ENCODE data around the gene E2F8.

Gene E2F8

DNA sequence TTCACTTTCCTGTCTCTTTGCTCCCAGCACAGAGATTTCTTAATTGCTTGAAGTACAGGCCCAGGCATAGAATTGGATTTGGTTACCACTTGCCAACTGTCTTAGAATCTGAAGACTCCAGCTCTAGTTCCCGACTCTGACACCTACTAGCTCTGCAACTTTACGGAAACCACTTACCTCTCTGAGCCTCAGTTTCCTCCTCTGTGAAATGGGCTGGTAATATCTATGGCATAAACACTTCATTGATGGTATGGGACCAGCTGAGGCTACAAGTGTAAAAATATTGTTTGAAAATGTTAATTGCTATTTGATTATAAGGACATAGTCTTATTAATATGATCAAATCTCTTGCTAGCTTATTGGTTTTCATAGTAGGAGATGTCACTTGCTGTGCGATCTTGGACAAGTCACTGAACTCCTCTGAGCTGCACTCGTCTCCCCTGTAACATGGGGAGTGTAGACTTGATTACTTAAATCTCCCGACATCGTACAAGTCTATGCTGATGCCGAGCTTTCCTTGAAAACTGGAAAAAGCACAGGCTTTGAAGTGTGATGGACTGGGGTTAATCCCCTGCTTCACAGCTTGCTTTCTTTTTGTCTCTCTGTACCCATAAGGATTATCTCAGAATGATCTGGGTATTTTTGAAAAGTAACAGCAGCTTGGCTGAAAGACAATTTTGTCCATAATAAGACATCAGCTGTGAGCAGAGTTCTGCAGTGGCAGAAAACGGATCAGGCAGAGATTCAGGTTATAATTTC is 11.8 kb upstream of the E2F8 start:
- no peak for DNase-seq (ENCODE audit: low spot score)

- DNase-seq (ENCODE audit: low spot score), result no peak
Measured at GRCh38 chr11:19251577-19251976, 10.8 kb upstream of the E2F8 start.

DNA sequence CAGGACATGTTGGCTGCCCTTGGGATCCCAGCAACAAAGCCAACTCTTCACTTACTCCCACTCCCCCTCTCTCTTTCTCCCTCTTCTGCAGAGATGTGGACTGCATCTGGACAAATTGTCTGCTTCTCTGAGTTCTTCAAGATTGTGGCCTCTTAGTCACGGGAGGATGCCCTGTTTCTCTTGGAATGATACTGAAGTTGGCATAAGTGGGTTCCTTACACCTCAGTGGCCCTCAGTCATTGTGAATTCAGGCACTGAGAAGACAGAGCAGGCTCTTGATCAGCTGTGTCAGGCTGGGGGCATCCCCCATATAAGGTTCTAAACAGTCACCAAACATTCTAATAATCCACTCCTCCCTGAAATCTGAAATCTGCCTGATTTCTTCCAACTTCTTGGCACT is 6.1 kb upstream of the E2F8 start:
- no peak for DNase-seq (ENCODE audit: low spot score)

DNA sequence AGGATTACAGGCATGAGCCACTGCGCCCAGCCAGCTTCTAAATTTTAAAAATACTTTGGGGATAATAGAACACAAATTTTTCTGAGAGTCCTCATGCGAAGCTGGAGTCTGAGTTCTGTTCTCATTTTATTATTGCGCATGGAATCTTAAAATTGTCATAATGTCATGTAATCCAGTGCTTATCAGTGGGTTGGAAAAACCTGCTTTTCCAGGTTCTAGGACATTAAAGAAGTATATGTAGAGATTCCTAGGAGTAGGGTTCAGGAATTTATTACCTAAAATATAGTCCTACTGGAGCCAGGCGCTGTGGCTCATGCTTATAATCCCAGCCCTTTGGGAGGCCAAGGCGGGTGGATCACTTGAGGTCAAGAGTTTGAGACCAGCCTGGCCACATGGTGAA is 4.6 kb upstream of the E2F8 start:
- no peak for DNase-seq (ENCODE audit: low spot score)

DNA sequence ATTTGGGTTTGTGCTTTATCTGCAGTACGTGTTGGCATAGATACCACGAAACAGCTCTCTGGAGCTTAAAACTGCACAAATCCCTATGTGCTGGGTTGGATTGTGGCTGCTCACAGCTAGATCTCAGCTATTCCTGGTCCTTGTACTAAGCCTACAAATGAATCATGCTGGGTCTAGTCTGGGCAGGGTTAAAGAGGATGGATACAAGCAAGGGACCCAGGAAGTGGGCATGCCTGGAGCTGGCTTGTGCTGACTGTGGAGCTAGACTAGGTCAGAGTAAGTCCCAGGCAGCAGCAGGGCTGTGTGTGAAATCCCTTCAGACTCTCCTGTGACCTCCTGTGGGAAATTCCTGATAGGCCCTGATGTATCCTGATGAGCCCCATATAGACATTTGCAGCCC is 3.9 kb upstream of the E2F8 start:
- no peak for DNase-seq (ENCODE audit: low spot score)

DNA sequence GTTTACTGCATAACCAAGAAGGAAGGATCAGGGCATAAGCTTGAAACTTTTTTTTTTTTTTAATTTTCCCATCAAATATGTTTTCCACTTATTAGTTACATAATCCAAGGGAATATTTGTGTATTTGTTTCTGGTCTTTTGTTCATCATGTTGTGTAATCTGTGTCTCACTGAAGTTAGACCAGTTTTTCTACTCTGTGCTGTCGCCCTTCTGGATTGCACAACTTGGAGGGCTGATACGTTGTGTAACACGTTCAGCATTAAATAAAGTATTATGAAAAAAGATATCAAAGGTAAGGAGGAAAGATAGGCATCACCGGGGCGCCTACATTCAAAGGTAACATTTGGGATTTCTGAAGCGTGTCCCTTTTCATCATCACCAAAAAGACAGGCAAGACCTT is 3.3 kb upstream of the E2F8 start:
- DNase-seq (ENCODE audit: low spot score), result no peak

DNA sequence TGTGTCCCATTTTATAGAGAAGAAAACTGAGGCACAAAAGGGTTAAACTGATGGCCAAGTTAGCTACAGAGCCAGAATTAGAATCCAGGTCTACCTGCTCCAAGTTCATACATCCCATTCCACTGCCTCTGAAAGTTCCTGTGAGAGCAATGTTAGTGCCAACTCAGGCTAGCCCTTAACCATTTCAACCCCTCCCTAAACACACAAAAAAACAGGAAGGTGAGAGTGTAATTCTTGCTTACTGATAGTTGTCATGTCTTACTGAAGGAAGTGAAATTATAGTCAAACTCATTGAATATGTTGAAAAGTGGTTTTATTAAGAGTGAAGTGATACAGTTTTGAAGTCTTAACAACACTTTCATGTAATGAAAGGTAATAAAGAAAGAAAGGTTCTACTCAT is 2.9 kb upstream of the E2F8 start:
- no peak for DNase-seq (ENCODE audit: low spot score)

DNA sequence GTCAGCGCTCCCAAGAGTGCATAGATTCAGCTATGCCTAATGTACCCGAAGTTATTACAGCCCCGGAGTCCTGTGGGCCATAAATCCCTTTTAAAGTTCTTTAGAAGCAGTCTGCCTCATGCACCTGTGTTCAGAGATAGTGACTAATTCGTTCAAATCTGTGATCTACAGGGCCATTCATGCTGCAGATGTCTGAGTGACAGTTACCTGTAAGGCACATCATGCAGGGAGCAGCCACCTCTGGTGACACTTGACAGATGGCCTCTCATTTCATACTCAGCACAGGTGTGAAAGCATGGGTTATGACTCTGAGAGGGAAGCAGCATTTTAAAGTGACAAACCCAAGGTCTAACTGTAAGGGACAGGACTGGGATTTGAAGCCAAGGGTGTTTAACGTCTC is 2.4 kb upstream of the E2F8 start:
- no peak for DNase-seq (ENCODE audit: low spot score)

- DNase-seq (ENCODE audit: low spot score), result no peak
Measured at GRCh38 chr11:19242179-19242932, 1.6 kb upstream of the E2F8 start.

DNA sequence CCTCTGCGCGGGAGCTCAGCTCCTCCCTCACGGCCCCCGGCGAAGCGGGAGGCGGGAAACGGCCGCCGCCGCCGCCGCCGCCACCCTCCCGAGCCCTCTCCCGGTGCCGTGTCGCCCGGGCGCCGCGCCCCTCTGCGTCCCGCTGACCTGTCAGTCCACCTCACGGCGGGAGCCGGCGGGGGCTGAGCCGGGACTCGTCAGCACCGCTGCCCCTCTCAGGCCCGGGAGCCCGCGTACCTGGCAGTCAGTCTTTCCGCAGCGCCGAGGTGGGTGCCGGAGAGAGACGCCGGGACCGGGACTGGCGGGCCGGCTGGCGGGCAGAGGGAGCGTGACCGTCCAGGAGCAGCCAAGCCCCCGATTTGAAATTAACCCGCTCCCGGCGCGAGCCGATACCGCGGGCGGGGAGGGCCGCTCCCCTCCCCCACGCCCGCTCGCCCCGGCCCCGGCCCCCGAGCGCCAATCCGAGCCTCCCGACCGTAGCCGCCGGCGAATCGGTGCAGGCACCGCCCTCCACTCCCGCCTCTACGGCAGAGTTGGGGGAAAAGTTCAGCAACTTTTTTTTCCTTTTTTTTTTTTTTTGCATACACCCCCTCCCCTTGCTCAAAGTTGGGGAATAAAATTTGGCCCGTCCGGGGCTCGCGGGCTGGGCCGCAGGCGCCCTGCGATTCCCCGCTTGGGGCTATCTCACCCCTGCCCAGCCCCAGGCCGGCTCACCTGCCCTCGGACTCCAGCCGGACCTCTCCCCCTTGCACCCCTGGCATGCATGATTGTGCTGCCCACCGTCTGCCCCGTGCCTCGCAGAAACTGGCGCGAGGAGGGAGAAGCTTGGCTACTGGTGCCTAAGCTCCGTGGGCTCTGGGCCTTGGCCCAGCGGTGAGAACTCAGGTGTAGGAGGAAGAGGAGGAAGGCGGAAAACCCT is 774 bp upstream of the E2F8 start:
- DNase-seq (ENCODE audit: low spot score), result peak; percentile 53

DNA sequence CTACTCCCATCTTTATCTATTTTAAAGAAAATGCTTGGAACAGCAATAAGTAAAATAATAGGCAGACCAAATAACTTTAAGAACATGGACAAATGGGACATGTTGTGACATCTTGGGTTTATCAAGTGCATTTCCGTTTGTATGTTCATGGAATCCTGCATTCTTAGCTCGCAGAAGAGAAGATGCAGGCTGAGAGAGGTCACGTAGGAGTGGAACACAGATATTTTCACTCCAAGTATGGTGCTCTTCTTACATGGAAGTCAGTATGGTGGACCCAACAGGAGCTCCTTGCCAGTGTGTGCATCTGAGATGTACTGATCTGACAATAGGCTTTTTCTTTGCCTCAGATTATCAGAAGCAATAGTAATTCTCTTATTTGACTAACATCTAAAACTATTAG is 1.7 kb downstream of the E2F8 start:
- no peak for DNase-seq (ENCODE audit: low spot score)

- DNase-seq (ENCODE audit: low spot score), result no peak
Measured at GRCh38 chr11:19237813-19238212, 2.9 kb downstream of the E2F8 start.

DNA sequence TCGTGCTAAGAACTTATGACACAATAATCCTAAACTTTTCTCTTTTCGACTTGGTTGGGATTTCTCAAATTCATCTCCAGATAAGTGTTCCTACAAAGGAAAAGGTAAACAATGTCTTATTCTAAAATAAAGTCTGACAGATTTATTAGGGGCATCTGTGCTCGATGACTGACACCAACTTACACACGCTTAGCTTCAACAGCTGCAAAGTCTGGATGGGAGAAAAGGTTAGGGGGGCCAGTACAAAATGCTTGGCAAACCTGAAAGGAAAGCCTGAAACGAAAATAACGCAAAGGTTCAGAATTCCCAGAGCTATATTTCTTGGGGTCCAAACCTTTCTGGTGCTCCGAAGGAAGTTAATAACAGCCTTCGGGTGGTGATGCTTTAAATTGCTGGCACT is 3.4 kb downstream of the E2F8 start:
- no peak for DNase-seq (ENCODE audit: low spot score)

DNA sequence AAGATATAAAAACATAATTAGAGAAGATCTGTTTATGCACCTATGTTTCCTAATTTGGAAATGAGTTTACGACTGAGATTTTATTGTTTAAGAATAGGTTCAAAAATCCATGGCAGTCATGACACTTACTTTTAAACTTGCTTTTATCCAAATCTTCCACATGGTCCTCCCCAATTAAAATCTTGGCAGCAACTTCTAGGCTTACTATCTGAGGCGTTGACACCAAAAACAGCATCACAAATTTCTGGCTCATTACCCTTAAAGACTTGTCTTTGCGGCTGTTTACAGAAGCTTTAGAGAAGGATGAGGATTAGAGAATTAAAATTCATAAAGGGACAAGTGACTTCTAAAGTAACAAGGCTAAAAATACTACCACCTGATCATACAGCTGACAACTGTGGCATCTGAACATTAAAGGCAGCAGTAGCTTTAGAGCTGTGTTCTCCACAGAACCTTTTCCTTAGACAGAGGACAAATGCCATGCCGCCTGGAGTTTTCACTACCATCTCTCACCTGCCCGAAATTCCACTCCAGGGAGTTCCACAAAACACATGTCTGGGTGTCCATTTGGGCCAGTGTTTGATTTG is 6.4 kb downstream of the E2F8 start:
- DNase-seq (ENCODE audit: low spot score), result no peak

- peak; percentile 35 for DNase-seq (ENCODE audit: low spot score)
Measured at GRCh38 chr11:19232910-19233503, 7.7 kb downstream of the E2F8 start.

DNA sequence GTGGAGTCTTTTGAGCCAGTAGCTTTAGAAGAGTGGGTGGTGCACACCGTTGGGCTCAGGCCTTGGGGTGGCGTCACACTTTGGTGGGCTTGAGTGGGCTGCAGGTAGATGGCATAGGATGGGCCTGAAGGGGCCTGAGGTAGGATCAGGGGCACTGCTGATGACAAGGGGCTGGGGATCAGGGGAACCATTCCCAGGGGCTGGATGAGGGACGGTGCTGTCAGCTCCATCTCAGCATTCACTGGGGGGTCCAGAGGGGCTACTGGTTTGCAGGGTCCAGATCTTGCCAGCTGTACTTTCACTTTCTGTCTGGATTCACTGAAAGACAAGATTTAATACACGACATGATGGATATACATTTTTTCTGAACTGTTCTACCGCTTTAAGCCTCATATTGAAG is 11.1 kb downstream of the E2F8 start:
- no peak for DNase-seq (ENCODE audit: low spot score)

- DNase-seq (ENCODE audit: low spot score), result no peak
Measured at GRCh38 chr11:19228968-19229367, 11.8 kb downstream of the E2F8 start.

DNA sequence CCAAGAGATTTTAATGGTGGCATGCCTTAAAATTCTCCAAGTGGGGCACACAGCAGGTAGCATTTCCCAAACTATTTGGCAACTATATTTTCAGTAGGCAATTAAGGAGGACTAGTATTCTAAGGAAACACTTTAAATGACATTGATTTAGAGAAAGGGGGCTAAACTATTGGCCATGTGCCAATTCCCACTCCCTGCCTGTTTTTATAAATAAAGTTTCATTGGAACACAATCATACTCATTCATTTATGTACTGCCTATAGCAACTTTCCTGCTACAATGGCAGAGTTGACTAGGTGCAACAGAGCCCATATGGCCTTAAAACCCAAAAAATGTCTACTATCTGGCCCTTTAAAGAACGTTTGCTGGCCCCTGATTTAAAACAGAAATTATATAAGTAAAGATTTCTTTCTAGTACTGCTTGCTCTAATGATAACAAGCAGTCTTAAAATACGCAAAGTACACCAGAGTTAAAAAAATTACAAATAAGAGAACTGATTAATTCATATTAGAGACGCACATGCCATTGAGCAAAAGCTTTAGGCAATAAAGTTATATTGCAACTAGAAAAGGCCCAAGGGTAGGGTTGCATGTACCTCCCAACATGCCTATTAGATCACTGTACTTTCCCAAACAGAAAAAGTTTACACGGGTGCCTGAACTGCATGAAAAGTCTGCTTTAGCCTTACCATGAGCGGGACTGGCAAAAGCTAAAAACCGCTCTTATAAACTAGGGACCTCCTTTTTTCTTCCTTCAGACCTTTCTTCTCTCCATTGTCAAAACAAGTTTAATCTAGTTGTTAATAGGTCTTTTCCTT is 14.2 kb downstream of the E2F8 start:
- DNase-seq (ENCODE audit: low spot score), result no peak

DNA sequence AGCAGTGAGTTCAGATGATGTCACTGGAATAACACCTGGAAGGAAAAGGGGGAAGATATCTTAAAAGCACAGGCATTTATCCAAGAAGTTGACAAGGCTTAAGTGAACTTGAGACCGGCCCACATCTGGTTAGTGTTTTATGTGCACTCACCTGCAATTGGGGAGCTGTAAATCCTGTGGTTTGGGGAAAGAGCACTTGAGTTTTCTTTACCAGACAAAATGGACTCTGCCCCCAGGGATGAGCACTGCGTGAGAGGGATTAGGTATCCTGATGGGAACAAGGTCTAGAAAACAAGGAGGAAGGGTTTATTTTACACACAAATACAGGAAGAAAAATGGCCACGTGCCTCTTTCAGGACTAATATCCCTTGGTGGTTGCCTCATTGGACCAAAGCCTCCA is 15.2 kb downstream of the E2F8 start:
- no peak for DNase-seq (ENCODE audit: low spot score)

- DNase-seq (ENCODE audit: low spot score), result no peak
Measured at GRCh38 chr11:19225123-19225522, 15.6 kb downstream of the E2F8 start.

Measured in hepatic stellate cell (primary cell).